ENCODE results near the gene MATCAP1. TPM values are rescaled to one million over a fixed set of nuclear protein-coding genes. Genes with fewer than 3 reads are reported as not detected.
A peak's percentile ranks its signal among the peaks of the same experiment; 100 is the strongest.

The MATCAP1 gene
- total and polyA plus RNA-seq, 2 of the 13 experiments (the other 11 are each of a cell fraction or from before 2014, with no cell fraction given): 11.2 to 24.5 TPM

GRCh38 chr16:67170949-67171649 lies 12.7 kb downstream of the MATCAP1 start (continued):
- TF ChIP-seq FOXA1 (IDR thresholded peaks at IDR 0.05) (no peak), FOXA1 (CRISPR knock-in tag; IDR thresholded peaks at IDR 0.05) (peak; percentile 42; the same call in 1 of the 2 replicates), U2AF2 (IDR thresholded peaks at IDR 0.05; ENCODE audit: low read depth, low read length) (no peak), ZNF761 (CRISPR knock-in tag; conservative IDR thresholded peaks at IDR 0.05) (no peak), ASH2L (IDR thresholded peaks at IDR 0.05; ENCODE audit: insufficient read length, low read depth, low read length) (peak; percentile 46), SRSF9 (IDR thresholded peaks at IDR 0.05; ENCODE audit: borderline replicate concordance, insufficient read depth, low read depth, low read length, poor library complexity, severe bottlenecking) (no peak), MIER3 (CRISPR knock-in tag; IDR thresholded peaks at IDR 0.05; ENCODE audit: borderline replicate concordance) (peak; percentile 30; the same call in 1 of the 2 replicates), NR0B2 (CRISPR knock-in tag; IDR thresholded peaks at IDR 0.05) (0 out of 2 replicates have a peak, but pooled peaks have one; percentile 13), HNF1B (CRISPR knock-in tag; IDR thresholded peaks at IDR 0.05) (peak; percentile 78; the same call in 1 of the 2 replicates), ZNF367 (CRISPR knock-in tag; IDR thresholded peaks at IDR 0.05; ENCODE audit: borderline replicate concordance) (no peak), HMGXB4 (CRISPR knock-in tag; IDR thresholded peaks at IDR 0.05; ENCODE audit: borderline replicate concordance in 1 of 2, low read depth in 1 of 2) (peak; percentile 24 to 62; a peak in 1 of 4 replicates), ZBTB46 (CRISPR knock-in tag; IDR thresholded peaks at IDR 0.05; ENCODE audit: borderline replicate concordance) (0 out of 2 replicates have a peak, but pooled peaks have one; percentile 84), ZNF160 (CRISPR knock-in tag; IDR thresholded peaks at IDR 0.05) (0 out of 2 replicates have a peak, but pooled peaks have one; percentile 18), HDAC2 (CRISPR knock-in tag; IDR thresholded peaks at IDR 0.05) (peak; percentile 51; the same call in 1 of the 2 replicates), ZNF678 (CRISPR knock-in tag; IDR thresholded peaks at IDR 0.05) (peak; percentile 62; the same call in 1 of the 2 replicates), EED (CRISPR knock-in tag; IDR thresholded peaks at IDR 0.05) (0 out of 2 replicates have a peak, but pooled peaks have one; percentile 46), ZNF747 (CRISPR knock-in tag; IDR thresholded peaks at IDR 0.05; ENCODE audit: borderline replicate concordance) (peak; percentile 41; the same call in 1 of the 2 replicates), ZNF441 (CRISPR knock-in tag; IDR thresholded peaks at IDR 0.05; ENCODE audit: borderline replicate concordance) (peak; percentile 81; the same call in 1 of the 2 replicates), SP2 (CRISPR knock-in tag; IDR thresholded peaks at IDR 0.05) (peak; percentile 27; the same call in 1 of the 2 replicates), ZKSCAN5 (CRISPR knock-in tag; IDR thresholded peaks at IDR 0.05) (no peak), ZBTB3 (CRISPR knock-in tag; IDR thresholded peaks at IDR 0.05; ENCODE audit: borderline replicate concordance, low read depth) (peak; percentile 32; the same call in 1 of the 2 replicates), ZNF136 (CRISPR knock-in tag; IDR thresholded peaks at IDR 0.05; ENCODE audit: low read depth) (0 out of 2 replicates have a peak, but pooled peaks have one; percentile 44), SIN3A (IDR thresholded peaks at IDR 0.05; ENCODE audit: borderline replicate concordance, low read depth, low read length) (0 out of 2 replicates have a peak, but pooled peaks have one; percentile 15)

Data from HepG2 (cell line).